Activated T-cell treated with anti-CD3 and anti-CD28 coated beads, Interleukin-2, amount 50 U/mL, for 72 hours (primary cell): ENCODE results near the gene LGR6. TPM values are rescaled to one million over a fixed set of nuclear protein-coding genes. Genes with fewer than 3 reads are reported as not detected.

Source experiments
- ATAC-seq, 2 donors: fragments of 150-1000 bp; cut with Tn5 transposase; replicated peaks in 1 of 2; 2 replicates each; pipeline ENCODE4 v1.10.0; 2021; ENCODE audit warnings: moderate library complexity in 2 of 2, mild to moderate bottlenecking in 1 of 2
- DNase-seq, 2 donors: peaks; one replicate each; pipeline ENCODE4 v3.0.0; 2021 to 2022; ENCODE audit warnings: mixed read lengths in 1 of 2
- H3K27ac Mint-ChIP-seq: one replicate; pipeline ENCODE4 v1.8.0; 2022; ENCODE audit warnings: mild to moderate bottlenecking, moderate library complexity, mixed read lengths
- H3K27me3 Mint-ChIP-seq: one replicate; pipeline ENCODE4 v1.8.0; 2022; ENCODE audit warnings: low read depth, mixed read lengths
- H3K36me3 Mint-ChIP-seq, 2 donors: one replicate each; pipeline ENCODE4 v1.8.0; 2022; ENCODE audit warnings: mixed read lengths in 2 of 2, mild to moderate bottlenecking in 1 of 2; ENCODE audit not compliant: insufficient read depth in 2 of 2
- H3K4me1 Mint-ChIP-seq: one replicate; pipeline ENCODE4 v1.8.0; 2022; ENCODE audit warnings: low read depth, mixed read lengths
- H3K4me3 Mint-ChIP-seq, 2 donors: one replicate each; pipeline ENCODE4 v1.8.0; 2022; ENCODE audit warnings: mild to moderate bottlenecking in 2 of 2, mixed read lengths in 2 of 2, moderate library complexity in 2 of 2
- H3K9me3 Mint-ChIP-seq, 2 donors: one replicate each; pipeline ENCODE4 v1.8.0; 2022; ENCODE audit warnings: mixed read lengths in 2 of 2
- total RNA-seq, 2 donors: library from RNA; stranded (reverse); gene quantifications; one replicate each; pipeline ENCODE4 v1.2.3, GENCODE V29; 2022

LGR6 gene
- total RNA-seq, 2 donors from 2014 or later: 0.22 to 0.69 TPM

DNA sequence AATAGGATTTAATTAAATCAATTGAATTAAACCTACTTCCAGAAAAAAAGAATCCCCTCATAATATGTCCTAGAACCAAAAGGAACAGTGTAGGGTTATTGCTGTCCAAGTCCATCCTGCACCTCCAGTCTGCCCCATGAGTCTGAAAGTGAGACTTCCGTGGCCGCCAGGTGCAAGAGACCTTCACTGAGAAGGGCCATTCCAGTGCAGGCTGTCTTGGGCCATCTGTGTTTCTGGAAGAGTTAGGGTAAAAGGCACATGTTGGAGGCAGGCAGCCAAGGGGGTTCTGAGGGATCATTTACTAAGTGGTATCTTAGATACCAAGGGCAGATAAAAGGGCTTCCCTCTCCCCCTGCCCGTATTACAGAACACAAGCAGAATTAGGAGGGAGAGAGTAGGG lies 117.1 kb downstream of the LGR6 start:
- H3K36me3 Mint-ChIP-seq: no peaks in the 10 kb centered on the region
- DNase-seq: no peak

DNA sequence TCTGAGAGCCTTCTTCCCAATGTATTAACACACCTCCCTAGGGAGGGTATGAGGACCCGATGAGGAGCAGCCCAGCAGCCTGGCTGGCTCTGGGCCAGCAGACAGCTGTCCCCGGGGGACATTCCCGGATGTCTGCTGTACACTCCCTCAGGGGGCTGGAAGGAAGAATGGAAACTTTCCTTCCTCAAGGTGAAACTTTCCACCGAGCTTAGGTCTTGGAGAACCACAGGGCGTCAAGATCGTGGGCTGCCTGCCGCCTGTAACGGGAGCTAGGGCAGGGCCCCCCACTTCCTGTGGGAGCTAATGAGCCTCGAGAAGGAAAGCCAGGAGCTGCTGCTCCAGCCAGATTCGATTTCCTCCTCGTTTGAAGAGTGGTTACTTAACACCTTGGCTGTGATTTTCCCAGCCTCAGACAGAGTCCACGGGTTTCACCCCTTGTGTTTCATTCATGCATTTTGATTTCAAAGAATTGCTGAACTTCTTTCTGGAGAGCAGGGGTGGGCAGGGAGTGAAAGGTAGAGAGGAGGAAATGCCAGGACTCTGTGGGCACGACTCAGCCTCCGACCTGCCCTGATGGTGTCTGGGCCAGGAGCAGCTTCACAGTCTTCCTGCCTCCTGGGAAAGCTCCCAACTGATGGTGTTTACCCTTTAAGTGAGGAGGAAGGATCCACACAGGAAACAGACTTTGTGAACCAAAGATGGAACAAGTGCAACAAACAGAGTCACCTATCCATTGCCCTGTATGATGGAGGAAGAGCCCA lies 118.5 kb downstream of the LGR6 start:
- Mint-ChIP-seq H3K4me3 (no peak overlapping the region), H3K9me3 (no peaks in the 10 kb centered on the region), H3K27ac (no peak overlapping the region), H3K36me3 (no peaks in the 10 kb centered on the region), H3K27me3 (peaks cover 10% of the 10 kb centered on the region), H3K4me1 (no peaks in the 10 kb centered on the region)
- no peak for DNase-seq
- ATAC-seq: no peak

More for the DNA sequence above, 117.1 kb downstream of the LGR6 start:
- Mint-ChIP-seq H3K4me1 (no peaks in the 10 kb centered on the region), H3K4me3 (no peak overlapping the region), H3K27me3 (peaks cover 10% of the 10 kb centered on the region), H3K27ac (no peak overlapping the region), H3K9me3 (no peaks in the 10 kb centered on the region)
- ATAC-seq: no peak

DNA sequence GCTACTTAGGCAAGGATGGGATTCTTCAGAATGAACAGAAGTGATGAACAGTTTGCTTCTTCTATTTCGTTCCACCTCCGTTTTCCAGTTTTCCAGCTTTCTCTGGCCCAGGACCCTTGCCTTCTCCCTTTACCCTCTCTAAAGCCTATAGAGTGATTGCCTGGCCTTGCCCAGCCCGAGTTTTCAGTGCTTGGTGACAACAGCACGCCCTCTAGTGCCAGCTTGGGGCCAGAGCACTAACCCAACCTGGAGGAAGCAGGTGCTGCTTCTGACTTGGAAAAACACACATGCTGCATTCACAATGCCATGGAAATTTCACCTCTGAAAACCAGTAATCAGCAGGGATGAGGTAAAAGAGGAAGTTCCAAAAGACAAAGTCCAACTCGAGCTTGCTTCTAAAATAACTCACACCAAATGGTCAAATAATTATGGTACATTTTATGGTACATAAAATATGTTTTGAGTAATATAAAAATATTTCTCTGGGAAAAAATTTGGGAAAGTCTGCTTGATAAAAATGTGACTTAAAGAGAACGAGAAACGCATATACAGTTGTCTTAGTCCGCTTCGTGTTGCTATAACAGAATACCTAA lies 122.1 kb downstream of the LGR6 start:
- Mint-ChIP-seq H3K27ac (no peak overlapping the region), H3K9me3 (no peaks in the 10 kb centered on the region), H3K4me1 (peaks cover 12% of the 10 kb centered on the region), H3K27me3 (peaks cover 10% of the 10 kb centered on the region), H3K36me3 (no peaks in the 10 kb centered on the region), H3K4me3 (no peak overlapping the region)
- DNase-seq (peak; percentile 72 to 78), ATAC-seq (peak; percentile 65 to 80)

DNA sequence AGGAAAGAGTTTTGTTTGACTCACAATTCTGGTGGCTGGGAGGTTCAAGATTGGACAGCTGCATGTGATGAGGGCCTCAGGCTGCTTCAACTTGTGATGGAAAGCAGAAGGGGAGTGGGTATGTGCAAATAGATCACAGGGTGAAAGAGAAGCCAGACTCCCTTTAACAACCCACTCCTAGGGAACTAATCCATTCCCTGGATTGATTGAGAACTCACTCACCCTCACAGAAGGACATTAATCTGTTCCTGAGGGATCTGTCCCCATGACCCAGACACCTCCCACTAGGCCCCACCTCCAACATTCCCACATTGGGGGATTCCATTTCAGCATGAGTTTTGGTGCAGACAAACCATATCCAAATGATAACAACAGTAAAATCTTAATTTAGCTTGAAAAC lies 122.6 kb downstream of the LGR6 start:
- DNase-seq (no peak), ATAC-seq (no peak)
- H3K4me3 Mint-ChIP-seq: no peak overlapping the region
- H3K9me3 Mint-ChIP-seq: no peaks in the 10 kb centered on the region
- H3K36me3 Mint-ChIP-seq: no peaks in the 10 kb centered on the region
- no peak overlapping the region for H3K27ac Mint-ChIP-seq
- H3K27me3 Mint-ChIP-seq: peaks cover 10% of the 10 kb centered on the region
- H3K4me1 Mint-ChIP-seq: peaks cover 12% of the 10 kb centered on the region

DNA sequence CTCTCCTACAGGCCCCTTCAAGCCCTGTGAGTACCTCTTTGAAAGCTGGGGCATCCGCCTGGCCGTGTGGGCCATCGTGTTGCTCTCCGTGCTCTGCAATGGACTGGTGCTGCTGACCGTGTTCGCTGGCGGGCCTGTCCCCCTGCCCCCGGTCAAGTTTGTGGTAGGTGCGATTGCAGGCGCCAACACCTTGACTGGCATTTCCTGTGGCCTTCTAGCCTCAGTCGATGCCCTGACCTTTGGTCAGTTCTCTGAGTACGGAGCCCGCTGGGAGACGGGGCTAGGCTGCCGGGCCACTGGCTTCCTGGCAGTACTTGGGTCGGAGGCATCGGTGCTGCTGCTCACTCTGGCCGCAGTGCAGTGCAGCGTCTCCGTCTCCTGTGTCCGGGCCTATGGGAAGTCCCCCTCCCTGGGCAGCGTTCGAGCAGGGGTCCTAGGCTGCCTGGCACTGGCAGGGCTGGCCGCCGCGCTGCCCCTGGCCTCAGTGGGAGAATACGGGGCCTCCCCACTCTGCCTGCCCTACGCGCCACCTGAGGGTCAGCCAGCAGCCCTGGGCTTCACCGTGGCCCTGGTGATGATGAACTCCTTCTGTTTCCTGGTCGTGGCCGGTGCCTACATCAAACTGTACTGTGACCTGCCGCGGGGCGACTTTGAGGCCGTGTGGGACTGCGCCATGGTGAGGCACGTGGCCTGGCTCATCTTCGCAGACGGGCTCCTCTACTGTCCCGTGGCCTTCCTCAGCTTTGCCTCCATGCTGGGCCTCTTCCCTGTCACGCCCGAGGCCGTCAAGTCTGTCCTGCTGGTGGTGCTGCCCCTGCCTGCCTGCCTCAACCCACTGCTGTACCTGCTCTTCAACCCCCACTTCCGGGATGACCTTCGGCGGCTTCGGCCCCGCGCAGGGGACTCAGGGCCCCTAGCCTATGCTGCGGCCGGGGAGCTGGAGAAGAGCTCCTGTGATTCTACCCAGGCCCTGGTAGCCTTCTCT lies 124.6 kb downstream of the LGR6 start:
- no peak overlapping the region for H3K27ac Mint-ChIP-seq
- H3K4me1 Mint-ChIP-seq: peaks cover 12% of the 10 kb centered on the region
- H3K36me3 Mint-ChIP-seq: no peaks in the 10 kb centered on the region
- ATAC-seq (no peak), DNase-seq (no peak)
- peaks cover 10% of the 10 kb centered on the region for H3K27me3 Mint-ChIP-seq
- no peaks in the 10 kb centered on the region for H3K9me3 Mint-ChIP-seq
- H3K4me3 Mint-ChIP-seq: no peak overlapping the region

DNA sequence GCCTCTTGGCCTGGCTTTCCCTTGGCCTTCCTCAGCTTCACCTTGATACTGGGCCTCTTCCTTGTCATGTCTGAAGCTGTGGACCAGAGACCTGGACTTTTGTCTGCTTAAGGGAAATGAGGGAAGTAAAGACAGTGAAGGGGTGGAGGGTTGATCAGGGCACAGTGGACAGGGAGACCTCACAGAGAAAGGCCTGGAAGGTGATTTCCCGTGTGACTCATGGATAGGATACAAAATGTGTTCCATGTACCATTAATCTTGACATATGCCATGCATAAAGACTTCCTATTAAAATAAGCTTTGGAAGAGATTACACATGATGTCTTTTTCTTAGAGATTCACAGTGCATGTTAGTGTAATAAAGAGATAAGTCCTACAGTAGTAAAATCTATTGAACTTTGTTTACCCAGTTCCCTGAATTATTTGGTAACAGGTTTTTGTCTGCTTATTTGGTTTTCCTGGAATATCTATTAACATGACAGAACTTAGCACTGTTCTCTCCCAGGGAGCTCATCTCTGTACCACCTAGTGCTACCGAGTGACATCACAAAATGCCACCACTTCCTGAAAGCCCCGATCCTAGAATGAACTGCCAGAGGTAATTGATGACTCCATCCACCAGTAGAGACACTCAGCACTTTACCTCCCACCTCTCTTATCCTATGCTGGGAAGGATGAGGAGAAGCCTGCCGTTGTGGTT lies 125.9 kb downstream of the LGR6 start:
- Mint-ChIP-seq H3K9me3 (no peaks in the 10 kb centered on the region), H3K27me3 (peaks cover 5% of the 10 kb centered on the region), H3K27ac (peak overlapping the region; percentile 21), H3K36me3 (no peaks in the 10 kb centered on the region), H3K4me3 (no peak overlapping the region), H3K4me1 (peaks cover 12% of the 10 kb centered on the region)
- ATAC-seq (peak; percentile 51 to 68), DNase-seq (no peak)

DNA sequence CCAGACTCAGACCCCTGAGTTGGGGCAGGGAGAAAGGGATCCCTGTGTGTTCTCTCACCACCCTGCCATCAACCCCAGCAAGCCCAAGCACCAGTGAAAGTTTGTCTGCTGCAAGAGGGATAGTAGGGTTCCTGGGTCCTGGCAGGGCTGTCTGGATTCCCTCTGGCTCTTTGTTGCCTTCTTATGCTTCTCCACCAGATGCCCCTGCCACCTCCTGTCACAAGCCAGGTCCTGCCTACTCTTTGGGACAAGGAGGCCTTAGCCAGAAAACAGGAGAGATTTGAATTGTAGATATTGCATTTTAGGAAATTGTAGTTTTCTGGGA lies 126.4 kb downstream of the LGR6 start:
- ATAC-seq: peak in 1 of 2 donors; percentile 5
- Mint-ChIP-seq H3K27ac (no peak overlapping the region), H3K36me3 (no peaks in the 10 kb centered on the region), H3K4me3 (peak overlapping the region in 1 of 2 donors; percentile 17), H3K27me3 (no peaks in the 10 kb centered on the region), H3K9me3 (no peaks in the 10 kb centered on the region), H3K4me1 (peaks cover 12% of the 10 kb centered on the region)
- no peak for DNase-seq

DNA sequence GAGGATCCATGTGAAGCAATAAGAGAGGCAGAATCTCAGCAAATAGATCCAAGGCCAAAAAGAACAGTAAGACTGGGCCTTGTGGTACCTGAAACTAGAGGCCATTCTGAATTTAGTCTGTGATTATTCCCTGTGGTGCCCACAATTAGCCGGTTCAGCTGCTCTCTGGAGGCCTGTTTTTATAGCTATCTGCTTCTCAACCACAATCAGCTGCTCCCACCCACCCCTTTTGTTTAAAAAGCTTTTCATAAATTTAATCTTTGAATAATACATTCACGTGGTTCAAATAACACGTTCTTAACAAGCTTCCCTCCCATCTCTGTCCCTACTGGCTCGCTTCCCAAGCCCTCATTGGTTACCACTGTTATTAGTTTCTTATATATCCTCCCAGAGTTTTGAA lies 130.1 kb downstream of the LGR6 start:
- Mint-ChIP-seq H3K4me1 (peaks cover 12% of the 10 kb centered on the region), H3K4me3 (no peak overlapping the region), H3K36me3 (peaks cover 0 to 2% of the 10 kb centered on the region in 2 donors), H3K27ac (no peak overlapping the region), H3K9me3 (no peaks in the 10 kb centered on the region), H3K27me3 (no peaks in the 10 kb centered on the region)
- DNase-seq (no peak), ATAC-seq (no peak)

DNA sequence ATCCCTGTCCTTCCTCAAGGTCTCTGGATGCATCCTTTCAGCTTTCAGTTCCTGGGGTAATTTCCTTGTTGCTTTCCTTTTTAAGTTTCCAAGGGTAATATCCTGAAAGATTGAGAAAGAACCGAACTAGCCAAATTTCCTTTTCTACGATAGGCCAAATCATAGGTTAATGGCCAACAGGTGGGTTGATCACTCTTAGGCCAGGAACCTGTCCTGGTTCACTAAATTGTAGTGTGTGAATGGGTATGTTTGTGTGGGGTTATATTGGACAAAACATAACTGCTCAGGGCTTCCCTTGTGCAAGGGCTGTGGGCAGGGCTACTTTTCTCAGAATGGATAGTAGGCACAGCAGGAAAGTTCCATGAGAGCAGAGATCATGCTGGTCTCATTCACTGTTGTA lies 131.0 kb downstream of the LGR6 start:
- no peak for ATAC-seq
- peaks cover 2% of the 10 kb centered on the region in 2 donors for H3K36me3 Mint-ChIP-seq
- no peaks in the 10 kb centered on the region for H3K9me3 Mint-ChIP-seq
- no peaks in the 10 kb centered on the region for H3K27me3 Mint-ChIP-seq
- no peak overlapping the region for H3K4me3 Mint-ChIP-seq
- DNase-seq: no peak
- peaks cover 7% of the 10 kb centered on the region for H3K4me1 Mint-ChIP-seq
- H3K27ac Mint-ChIP-seq: no peak overlapping the region

DNA sequence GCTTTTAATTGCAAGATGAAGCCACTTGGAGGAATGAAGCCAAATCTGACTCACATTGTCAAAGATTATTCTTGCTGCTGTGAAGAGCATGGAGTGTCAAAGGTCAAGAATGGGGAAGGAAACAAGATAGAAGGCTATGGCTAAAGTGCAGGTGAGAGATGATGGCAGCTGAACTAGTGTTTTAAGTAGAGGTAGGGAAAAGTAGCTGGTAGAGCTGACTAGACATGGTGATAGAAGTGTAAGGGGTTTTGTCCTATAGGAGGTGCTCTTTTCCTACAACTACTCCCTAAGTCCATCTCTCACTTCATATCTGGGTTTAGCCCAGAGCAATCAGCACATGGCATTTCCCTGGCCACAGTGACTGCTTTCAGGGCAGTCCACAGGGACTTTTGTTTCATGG lies 136.3 kb downstream of the LGR6 start:
- no peaks in the 10 kb centered on the region for H3K27me3 Mint-ChIP-seq
- H3K27ac Mint-ChIP-seq: no peak overlapping the region
- H3K9me3 Mint-ChIP-seq: no peaks in the 10 kb centered on the region
- no peaks in the 10 kb centered on the region for H3K4me1 Mint-ChIP-seq
- ATAC-seq (no peak), DNase-seq (no peak)
- no peak overlapping the region for H3K4me3 Mint-ChIP-seq
- H3K36me3 Mint-ChIP-seq: peaks cover 2 to 27% of the 10 kb centered on the region in 2 donors

DNA sequence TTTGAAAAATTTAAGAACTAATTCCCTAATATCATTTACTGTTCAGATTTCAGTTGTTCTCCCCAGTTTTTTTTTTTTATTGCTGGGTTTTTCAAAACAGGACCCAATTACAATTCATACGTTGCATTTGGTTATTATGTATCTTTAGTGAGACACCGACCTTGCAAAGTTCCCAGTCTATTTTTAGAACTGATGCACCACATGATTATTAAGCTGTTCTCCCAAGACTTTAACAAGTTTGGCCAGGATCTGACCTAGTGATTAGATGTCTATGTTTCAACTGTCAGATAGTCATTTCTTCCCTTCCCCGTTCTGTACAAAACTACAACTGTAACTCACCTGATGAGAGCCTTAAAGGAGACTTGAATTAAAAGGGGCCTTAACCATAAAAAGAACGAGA lies 140.3 kb downstream of the LGR6 start:
- Mint-ChIP-seq H3K36me3 (peaks cover 0 to 31% of the 10 kb centered on the region in 2 donors), H3K27ac (no peak overlapping the region), H3K9me3 (no peaks in the 10 kb centered on the region), H3K27me3 (no peaks in the 10 kb centered on the region), H3K4me3 (no peak overlapping the region), H3K4me1 (no peaks in the 10 kb centered on the region)
- DNase-seq: no peak
- ATAC-seq: no peak

DNA sequence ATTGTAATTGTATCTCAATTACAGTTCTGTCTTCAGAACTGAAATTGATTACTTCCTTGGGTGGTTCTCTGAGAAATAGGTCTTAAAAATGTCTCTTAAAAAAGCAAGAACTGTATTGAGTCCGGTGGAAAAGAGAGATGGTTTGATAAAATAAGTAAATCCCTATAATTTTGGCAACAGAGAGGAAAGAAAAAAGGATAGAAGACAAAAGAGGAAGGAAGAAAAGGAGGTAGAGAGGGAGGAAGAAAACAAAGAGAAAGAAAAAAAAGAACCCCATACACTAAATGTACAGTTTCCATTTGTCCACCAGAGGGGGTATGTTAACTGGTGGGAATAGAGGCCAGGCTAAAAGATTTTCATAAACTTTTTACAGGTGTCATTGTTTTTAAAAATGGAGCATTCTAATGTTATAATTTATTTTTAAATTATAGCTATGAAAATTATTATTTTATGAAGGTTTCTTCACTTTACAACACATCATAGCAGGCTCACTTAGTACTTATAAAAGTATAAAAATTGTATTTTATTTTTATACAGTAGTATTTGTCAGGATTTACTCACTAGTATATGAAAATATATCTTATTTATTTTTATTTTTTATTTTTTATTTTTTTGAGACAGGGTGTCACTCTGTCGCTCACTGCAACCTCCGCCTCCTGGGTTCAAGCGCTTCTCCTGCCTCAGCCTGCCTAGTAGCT lies 150.2 kb downstream of the LGR6 start:
- Mint-ChIP-seq H3K4me1 (peaks cover 46% of the 10 kb centered on the region), H3K9me3 (no peaks in the 10 kb centered on the region), H3K4me3 (peak overlapping the region; percentile 37 to 98), H3K36me3 (peaks cover 3 to 5% of the 10 kb centered on the region in 2 donors), H3K27ac (peak overlapping the region; percentile 98), H3K27me3 (no peaks in the 10 kb centered on the region)
- DNase-seq: no peak
- no peak for ATAC-seq
